Gastroesophageal sphincter (tissue), 4 donors: ENCODE results near the gene EIF4E2. TPM values are rescaled to one million over a fixed set of nuclear protein-coding genes. Genes with fewer than 3 reads are reported as not detected.

Experiments
- total RNA-seq, 4 donors: library from RNA; depleted of rRNA; stranded (reverse); fragments of >200 nt; gene quantifications; one replicate each; pipeline ENCODE4 v1.1.0, GENCODE V29; 2016

Gene EIF4E2
- total RNA-seq, 4 donors from 2014 or later: 41.6 to 61.6 (median 51.1) TPM

Other genes starting within 250 kb of the EIF4E2 start
- not detected for gene ALPP, start 171.9 kb upstream of the EIF4E2 start, total RNA-seq
- gene ALPG, start 143.8 kb upstream of the EIF4E2 start, total RNA-seq: not detected
- not detected for gene ALPI, start 94.5 kb upstream of the EIF4E2 start, total RNA-seq
- gene ECEL1, start 62.9 kb upstream of the EIF4E2 start, total RNA-seq: 1 to 10 TPM in 2 of 4 donors, not detected in 2; 1.1 to 1.4 TPM
- not detected for gene PRSS56, start 30.3 kb upstream of the EIF4E2 start, total RNA-seq
- not detected for gene CHRND, start 24.5 kb upstream of the EIF4E2 start, total RNA-seq
- not detected for gene CHRNG, start 11.0 kb upstream of the EIF4E2 start, total RNA-seq
- gene TIGD1, start 132 bp upstream of the EIF4E2 start, total RNA-seq: 1 to 10 TPM; 1.2 to 6.5 (median 2.8) TPM
- gene EFHD1, start 82.9 kb downstream of the EIF4E2 start, total RNA-seq: 10 to 100 TPM in 3 of 4 donors, 1 to 10 TPM in 1; 9.3 to 23.3 (median 17.5) TPM
- gene GIGYF2, start 146.6 kb downstream of the EIF4E2 start, total RNA-seq: 10 to 100 TPM; 62.6 to 88.3 (median 67.7) TPM
- not detected for gene KCNJ13, start 225.9 kb downstream of the EIF4E2 start, total RNA-seq